SK-N-SH treated with all-trans-retinoic acid at 6 μM for 48 hours (cell line): ENCODE data around the gene SLC35F3.

ENCODE experiments used
- GLIS3 ChIP-seq: fragments of 250-450 bp; sonication (Bioruptor Pico); IDR thresholded peaks from 2 replicates; pipeline ENCODE4 v1.5.0; 2020; ENCODE audit warnings: mild to moderate bottlenecking, moderate library complexity
- OSR1 ChIP-seq: fragments of 250-450 bp; sonication (Bioruptor Pico); IDR thresholded peaks from 2 replicates; pipeline ENCODE4 v1.8.0; 2022; ENCODE audit warnings: moderate library complexity, mild to moderate bottlenecking, inconsistent platforms
- ZNF565 ChIP-seq: fragments of 450-650 bp; formaldehyde crosslinking; conservative IDR thresholded peaks from 2 replicates; pipeline ENCODE4 v1.5.0; 2020; ENCODE audit warnings: low read depth, mild to moderate bottlenecking, moderate library complexity
- ZNF70 ChIP-seq: fragments of 450-650 bp; formaldehyde crosslinking; IDR thresholded peaks from 2 replicates; pipeline ENCODE4 v1.5.0; 2020; ENCODE audit warnings: mild to moderate bottlenecking, moderate library complexity
- TF ChIP-seq, protein P1 (sequence below): fragments of 250-450 bp; sonication (Bioruptor Pico); IDR thresholded peaks from 2 replicates; pipeline ENCODE4 v1.5.1; 2020; ENCODE audit warnings: low read depth, mild to moderate bottlenecking, moderate library complexity
- TF ChIP-seq, protein P2 (sequence below): fragments of 250-450 bp; sonication (Bioruptor Pico); IDR thresholded peaks from 2 replicates; pipeline ENCODE4 v1.8.0; 2020; ENCODE audit warnings: mild to moderate bottlenecking, moderate library complexity, borderline replicate concordance

DNA sequence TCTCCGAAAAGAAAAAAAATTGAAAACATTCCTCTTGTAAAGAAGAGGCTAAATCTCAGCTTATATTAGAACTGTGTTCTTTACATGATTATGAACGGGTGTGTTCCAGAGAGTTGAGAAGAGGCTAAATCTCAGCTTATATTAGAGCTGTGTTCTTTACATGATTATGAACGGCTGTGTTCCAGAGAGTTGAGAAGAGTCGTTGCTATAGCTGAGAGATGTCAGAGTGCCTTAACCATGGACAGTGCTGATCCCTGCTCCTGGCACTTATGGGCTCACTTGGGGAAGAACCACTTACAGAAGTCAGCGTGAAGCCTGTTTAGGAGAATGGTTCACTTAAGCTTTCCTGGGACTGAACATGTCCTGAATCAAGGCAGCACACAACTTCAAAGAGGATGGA lies 35.0 kb downstream of the SLC35F3 start:
- TF ChIP-seq OSR1 (no peak), ZNF70 (no peak), ZNF565 (CRISPR knock-in tag) (no peak), GLIS3 (no peak)
- TF ChIP-seq, protein P1, sequence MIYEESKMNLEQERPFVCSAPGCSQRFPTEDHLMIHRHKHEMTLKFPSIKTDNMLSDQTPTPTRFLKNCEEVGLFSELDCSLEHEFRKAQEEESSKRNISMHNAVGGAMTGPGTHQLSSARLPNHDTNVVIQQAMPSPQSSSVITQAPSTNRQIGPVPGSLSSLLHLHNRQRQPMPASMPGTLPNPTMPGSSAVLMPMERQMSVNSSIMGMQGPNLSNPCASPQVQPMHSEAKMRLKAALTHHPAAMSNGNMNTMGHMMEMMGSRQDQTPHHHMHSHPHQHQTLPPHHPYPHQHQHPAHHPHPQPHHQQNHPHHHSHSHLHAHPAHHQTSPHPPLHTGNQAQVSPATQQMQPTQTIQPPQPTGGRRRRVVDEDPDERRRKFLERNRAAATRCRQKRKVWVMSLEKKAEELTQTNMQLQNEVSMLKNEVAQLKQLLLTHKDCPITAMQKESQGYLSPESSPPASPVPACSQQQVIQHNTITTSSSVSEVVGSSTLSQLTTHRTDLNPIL (CRISPR knock-in tag), result no peak
- TF ChIP-seq, protein P2, sequence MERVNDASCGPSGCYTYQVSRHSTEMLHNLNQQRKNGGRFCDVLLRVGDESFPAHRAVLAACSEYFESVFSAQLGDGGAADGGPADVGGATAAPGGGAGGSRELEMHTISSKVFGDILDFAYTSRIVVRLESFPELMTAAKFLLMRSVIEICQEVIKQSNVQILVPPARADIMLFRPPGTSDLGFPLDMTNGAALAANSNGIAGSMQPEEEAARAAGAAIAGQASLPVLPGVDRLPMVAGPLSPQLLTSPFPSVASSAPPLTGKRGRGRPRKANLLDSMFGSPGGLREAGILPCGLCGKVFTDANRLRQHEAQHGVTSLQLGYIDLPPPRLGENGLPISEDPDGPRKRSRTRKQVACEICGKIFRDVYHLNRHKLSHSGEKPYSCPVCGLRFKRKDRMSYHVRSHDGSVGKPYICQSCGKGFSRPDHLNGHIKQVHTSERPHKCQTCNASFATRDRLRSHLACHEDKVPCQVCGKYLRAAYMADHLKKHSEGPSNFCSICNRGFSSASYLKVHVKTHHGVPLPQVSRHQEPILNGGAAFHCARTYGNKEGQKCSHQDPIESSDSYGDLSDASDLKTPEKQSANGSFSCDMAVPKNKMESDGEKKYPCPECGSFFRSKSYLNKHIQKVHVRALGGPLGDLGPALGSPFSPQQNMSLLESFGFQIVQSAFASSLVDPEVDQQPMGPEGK (CRISPR knock-in tag), result no peak
